ENCODE data around the gene FRZB. TPM values are rescaled to one million over a fixed set of nuclear protein-coding genes. Genes with fewer than 3 reads are reported as not detected.
"Not testable (repeated sequence)": the region's sequence is repeated elsewhere in the genome, so short reads cannot be mapped to it uniquely, and the experiment has no call there.

The FRZB gene, protein sequence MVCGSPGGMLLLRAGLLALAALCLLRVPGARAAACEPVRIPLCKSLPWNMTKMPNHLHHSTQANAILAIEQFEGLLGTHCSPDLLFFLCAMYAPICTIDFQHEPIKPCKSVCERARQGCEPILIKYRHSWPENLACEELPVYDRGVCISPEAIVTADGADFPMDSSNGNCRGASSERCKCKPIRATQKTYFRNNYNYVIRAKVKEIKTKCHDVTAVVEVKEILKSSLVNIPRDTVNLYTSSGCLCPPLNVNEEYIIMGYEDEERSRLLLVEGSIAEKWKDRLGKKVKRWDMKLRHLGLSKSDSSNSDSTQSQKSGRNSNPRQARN
- 0.37 and 0.68 TPM in 2 replicates for total RNA-seq

DNA sequence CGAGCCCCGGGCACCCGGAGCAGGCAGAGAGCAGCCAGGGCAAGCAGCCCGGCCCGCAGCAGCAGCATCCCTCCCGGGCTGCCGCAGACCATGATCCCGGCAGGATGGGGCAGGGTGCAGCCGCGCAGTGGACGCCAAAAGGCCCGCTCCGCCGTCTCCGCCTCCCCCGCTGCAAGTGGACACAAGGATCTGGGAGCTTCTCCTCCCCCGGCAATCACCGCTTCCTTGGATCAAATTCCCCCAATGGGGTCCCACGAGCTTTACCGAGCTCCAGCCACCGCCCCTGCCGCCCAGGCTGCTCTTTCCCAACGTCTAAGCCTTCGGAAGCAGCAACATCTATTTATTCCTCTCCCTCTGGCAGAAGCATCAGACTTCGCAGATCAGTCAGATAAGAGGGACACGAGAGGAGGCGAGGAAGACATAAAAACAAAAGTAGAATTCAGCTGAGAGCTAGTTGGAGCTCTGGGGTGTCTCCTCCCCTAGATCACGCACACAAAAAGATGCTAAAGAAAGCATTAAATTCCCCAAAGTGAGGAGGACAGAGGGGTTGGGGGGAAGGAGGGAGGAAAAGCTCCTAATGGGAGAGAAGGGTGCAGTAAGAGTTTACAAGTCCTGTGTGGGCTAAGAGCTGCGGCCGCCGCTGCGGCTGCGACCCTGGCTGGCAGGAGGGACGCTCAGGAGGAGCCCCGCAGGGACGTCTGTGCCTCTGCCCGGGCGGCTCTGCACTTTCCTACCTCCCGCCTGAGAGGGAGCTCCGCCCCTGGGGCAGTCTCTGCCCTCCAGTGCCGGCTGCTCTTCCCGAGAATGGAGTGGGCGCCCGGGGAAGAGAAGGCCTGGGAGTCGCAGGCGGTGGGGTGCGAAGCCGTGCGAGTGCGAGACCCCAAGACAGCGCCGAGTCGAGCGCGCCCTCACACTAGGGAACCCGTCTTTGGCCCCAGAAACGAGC is at the start of gene FRZB:
FRZB (minus strand) TSS at position 177 of the 946 bp plus-strand sequence; CDS start at position 92, 85 bp downstream.
- peak; percentile 44 for DNase-seq

GRCh38 chr2:182915369-182916326 is 49.2 kb upstream of the FRZB start:
- DNase-seq = peak; percentile 9

- no peak for DNase-seq
These were observed 48.4 kb upstream of the FRZB start for GRCh38 chr2:182914852-182915251.

- no peak for DNase-seq
These were observed 46.6 kb upstream of the FRZB start for GRCh38 chr2:182913064-182913463.

GRCh38 chr2:182912518-182912915 is 46.1 kb upstream of the FRZB start:
- DNase-seq = no peak

GRCh38 chr2:182911813-182912517 is 45.5 kb upstream of the FRZB start:
- no peak for DNase-seq

- no peak for DNase-seq
These were observed 44.5 kb upstream of the FRZB start for GRCh38 chr2:182910965-182911364.

- peak; percentile 21 for DNase-seq
These were observed 40.8 kb upstream of the FRZB start for GRCh38 chr2:182907081-182907830.

DNA sequence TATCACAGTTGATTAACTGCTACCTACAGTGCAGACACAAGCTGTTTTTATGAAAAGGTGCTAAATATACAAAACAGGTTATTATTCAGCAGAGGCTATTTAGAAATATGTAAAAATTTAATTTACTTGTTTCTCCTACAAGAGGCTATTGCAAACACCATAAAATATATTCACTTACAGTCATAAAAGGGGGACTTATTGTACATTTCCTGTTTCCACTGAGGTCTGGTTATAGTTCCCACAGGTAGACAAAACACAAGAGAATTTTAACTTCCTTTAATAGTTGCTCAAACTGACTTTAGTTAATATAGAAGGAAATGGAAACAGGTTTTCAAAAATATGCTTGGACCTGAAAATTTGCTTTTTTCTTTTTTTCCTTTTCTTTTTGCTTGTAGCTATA is 40.0 kb upstream of the FRZB start:
- no peak for DNase-seq

- DNase-seq = no peak
These were observed 38.4 kb upstream of the FRZB start for GRCh38 chr2:182904844-182905243.

DNA sequence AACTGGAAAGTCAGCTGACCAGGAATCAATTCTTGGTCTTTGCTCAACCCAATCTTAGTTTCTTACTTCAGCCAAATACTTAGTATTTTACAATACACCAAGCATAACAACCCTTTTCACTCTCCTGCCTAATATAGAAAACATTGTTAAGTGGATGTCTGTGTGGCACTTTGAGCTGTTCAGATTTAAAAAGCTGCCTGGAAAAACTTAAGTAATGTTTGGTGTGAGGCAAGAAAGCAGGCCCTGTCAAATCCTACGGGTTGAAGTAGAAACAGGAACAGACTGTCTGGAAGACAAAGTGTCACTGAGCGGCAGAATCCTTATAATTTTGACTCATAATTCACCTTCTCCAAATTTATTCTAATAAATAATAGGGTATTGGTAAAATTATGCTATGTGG is 37.1 kb upstream of the FRZB start:
- no peak for DNase-seq

DNA sequence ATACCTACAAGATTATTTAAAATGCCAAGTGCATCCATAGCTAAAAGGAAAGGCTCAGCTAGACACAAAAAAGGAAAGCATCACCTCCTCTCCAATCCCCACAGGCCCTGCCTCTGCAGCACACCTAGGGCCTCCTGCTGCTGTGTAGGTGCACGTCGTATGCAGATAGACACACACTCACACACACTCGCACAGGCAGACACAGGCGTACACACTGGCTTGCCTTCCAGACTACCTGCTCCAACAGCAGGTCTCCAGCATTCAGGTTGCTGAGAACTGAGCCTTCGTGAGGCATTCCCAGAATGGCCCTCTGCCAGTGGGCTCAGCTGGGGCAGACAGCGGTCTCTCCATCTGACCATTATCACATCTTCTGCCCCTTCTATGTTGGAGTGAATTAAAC is 35.3 kb upstream of the FRZB start:
- no peak for DNase-seq

- no peak for DNase-seq
These were observed 32.3 kb upstream of the FRZB start for GRCh38 chr2:182898718-182899117.

- DNase-seq = no peak
These were observed 30.7 kb upstream of the FRZB start for GRCh38 chr2:182897137-182897536.

GRCh38 chr2:182895798-182896197 is 29.4 kb upstream of the FRZB start:
- DNase-seq = no peak

- DNase-seq = no peak
These were observed 28.7 kb upstream of the FRZB start for GRCh38 chr2:182895169-182895568.

DNA sequence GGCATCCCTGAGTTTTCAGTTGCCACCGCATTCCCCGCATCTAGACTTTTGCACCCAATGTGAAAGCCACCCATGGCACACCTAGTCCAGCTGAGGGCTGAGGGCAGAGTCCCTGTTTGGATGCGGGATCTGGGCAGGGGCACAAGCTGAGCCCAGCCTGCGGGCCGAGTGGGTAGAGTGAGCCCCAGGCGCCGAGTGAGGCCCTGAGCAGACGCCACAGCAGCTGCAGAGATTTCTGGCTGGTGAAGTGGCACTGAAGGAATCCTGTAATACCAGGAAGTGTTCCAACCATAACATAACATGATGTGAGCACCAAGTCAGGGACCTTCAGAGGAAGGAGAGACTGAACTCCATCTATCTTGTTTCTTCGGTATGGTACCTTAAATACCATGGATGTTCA is 27.7 kb upstream of the FRZB start:
- DNase-seq = no peak

- no peak for DNase-seq
These were observed 27.2 kb upstream of the FRZB start for GRCh38 chr2:182893666-182894065.

GRCh38 chr2:182893035-182893434 is 26.6 kb upstream of the FRZB start:
- DNase-seq = not testable (repeated sequence)

- no peak for DNase-seq
These were observed 25.2 kb upstream of the FRZB start for GRCh38 chr2:182891611-182892010.

DNA sequence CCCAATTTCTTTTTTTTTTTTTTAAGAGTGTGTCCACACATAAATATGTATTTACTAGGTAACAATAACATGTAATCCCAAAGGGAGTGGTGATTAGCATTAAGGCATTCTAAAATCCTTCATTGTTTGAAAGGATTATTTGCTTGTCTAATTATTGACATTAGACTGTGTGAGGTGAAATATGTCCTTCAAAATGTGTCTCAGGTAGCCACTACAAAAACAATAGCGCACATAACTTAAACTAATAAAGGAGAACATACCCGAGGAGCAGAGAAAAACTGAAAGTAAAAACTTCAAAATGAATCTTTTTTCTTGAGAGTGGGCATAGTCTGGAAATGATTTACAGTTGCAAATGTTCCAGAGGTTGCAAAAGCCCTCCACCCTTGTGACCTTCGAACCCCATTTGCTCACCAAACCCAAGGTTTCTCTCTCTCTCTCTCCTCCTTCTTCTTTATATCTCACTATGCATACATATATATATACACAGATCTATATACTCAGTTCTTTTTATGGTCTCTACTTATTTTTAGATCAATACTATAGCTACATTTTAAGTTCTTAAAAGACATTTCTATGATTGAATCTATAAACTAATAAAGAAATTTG is 24.4 kb upstream of the FRZB start:
- no peak for DNase-seq

All from dermis blood vessel endothelial cell (primary cell).